Measurements from ENCODE around the gene SRF.

DNA sequence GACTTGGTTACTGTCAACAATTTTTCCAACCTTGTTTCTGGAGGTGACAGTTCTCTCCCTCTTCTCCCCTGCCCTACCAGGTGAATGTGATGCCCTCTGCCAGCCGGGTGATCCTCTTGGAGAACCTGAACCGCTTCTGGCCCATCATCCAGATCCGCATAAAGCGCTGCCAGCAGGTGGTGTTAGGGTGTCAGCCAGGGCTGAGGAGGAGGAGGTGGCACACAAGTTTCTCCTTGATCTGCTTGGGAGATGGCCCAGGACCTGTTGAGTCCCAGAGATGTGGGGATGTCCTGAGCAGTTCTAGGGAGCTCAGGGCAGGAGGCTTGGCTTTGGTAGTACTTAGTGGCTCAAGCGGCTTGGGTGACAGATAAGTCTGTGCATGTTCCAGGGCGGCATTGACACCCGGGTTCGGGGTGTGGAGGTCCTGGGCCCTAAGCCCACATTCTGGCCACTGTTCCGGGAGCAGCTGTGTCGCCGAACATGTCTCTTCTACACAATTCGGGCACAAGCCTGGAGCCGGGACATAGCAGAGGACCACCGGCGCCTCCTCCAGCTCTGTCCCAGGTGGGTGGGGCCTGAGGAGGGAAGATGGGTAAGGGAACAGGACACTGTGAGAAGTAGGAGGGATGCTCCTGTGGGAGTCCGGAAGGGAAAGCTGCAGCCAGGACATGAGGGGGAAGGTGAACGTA, 32.1 kb downstream of the SRF start:
- TF ChIP-seq, protein P1, sequence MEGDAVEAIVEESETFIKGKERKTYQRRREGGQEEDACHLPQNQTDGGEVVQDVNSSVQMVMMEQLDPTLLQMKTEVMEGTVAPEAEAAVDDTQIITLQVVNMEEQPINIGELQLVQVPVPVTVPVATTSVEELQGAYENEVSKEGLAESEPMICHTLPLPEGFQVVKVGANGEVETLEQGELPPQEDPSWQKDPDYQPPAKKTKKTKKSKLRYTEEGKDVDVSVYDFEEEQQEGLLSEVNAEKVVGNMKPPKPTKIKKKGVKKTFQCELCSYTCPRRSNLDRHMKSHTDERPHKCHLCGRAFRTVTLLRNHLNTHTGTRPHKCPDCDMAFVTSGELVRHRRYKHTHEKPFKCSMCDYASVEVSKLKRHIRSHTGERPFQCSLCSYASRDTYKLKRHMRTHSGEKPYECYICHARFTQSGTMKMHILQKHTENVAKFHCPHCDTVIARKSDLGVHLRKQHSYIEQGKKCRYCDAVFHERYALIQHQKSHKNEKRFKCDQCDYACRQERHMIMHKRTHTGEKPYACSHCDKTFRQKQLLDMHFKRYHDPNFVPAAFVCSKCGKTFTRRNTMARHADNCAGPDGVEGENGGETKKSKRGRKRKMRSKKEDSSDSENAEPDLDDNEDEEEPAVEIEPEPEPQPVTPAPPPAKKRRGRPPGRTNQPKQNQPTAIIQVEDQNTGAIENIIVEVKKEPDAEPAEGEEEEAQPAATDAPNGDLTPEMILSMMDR (IDR thresholded peaks at IDR 0.05; ENCODE audit: low read depth, low read length, missing input control) = no peak
- TF ChIP-seq, protein P2, sequence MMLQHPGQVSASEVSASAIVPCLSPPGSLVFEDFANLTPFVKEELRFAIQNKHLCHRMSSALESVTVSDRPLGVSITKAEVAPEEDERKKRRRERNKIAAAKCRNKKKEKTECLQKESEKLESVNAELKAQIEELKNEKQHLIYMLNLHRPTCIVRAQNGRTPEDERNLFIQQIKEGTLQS (IDR thresholded peaks at IDR 0.05) = no peak
- no peak for TF ChIP-seq JUND (IDR thresholded peaks at IDR 0.05)
- no peak for TF ChIP-seq GABPA (IDR thresholded peaks at IDR 0.05 in 1 of 2, conservative IDR thresholded peaks at IDR 0.05 in 1 of 2)
- TF ChIP-seq RXRA (IDR thresholded peaks at IDR 0.05) = no peak
- TF ChIP-seq TAF1 (conservative IDR thresholded peaks at IDR 0.05) = no peak
- no peak for TF ChIP-seq HNF4A (conservative IDR thresholded peaks at IDR 0.05)
- no peak for TF ChIP-seq EGR1 (IDR thresholded peaks at IDR 0.05; ENCODE audit: low read depth in 2 of 2)
- TF ChIP-seq, protein P3, sequence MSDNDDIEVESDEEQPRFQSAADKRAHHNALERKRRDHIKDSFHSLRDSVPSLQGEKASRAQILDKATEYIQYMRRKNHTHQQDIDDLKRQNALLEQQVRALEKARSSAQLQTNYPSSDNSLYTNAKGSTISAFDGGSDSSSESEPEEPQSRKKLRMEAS (IDR thresholded peaks at IDR 0.05) = no peak
- TF ChIP-seq, protein P4, sequence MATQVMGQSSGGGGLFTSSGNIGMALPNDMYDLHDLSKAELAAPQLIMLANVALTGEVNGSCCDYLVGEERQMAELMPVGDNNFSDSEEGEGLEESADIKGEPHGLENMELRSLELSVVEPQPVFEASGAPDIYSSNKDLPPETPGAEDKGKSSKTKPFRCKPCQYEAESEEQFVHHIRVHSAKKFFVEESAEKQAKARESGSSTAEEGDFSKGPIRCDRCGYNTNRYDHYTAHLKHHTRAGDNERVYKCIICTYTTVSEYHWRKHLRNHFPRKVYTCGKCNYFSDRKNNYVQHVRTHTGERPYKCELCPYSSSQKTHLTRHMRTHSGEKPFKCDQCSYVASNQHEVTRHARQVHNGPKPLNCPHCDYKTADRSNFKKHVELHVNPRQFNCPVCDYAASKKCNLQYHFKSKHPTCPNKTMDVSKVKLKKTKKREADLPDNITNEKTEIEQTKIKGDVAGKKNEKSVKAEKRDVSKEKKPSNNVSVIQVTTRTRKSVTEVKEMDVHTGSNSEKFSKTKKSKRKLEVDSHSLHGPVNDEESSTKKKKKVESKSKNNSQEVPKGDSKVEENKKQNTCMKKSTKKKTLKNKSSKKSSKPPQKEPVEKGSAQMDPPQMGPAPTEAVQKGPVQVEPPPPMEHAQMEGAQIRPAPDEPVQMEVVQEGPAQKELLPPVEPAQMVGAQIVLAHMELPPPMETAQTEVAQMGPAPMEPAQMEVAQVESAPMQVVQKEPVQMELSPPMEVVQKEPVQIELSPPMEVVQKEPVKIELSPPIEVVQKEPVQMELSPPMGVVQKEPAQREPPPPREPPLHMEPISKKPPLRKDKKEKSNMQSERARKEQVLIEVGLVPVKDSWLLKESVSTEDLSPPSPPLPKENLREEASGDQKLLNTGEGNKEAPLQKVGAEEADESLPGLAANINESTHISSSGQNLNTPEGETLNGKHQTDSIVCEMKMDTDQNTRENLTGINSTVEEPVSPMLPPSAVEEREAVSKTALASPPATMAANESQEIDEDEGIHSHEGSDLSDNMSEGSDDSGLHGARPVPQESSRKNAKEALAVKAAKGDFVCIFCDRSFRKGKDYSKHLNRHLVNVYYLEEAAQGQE (IDR thresholded peaks at IDR 0.05) = no peak
- no peak for TF ChIP-seq FOXA2 (IDR thresholded peaks at IDR 0.05)
- TF ChIP-seq RAD21 (IDR thresholded peaks at IDR 0.05) = no peak

All from liver (tissue), 3 donors.